Colonic mucosa (tissue), 4 donors: ENCODE results near the gene NRG3. TPM values are rescaled to one million over a fixed set of nuclear protein-coding genes. Genes with fewer than 3 reads are reported as not detected.

Source experiments
- DNase-seq: peaks from one replicate; pipeline ENCODE4 v3.0.0-alpha.2; 2020
- H3K27ac ChIP-seq: fragments of 200-600 bp; one replicate; pipeline ENCODE4 v1.8.0; 2021
- H3K27me3 ChIP-seq: fragments of 200-600 bp; one replicate; pipeline ENCODE4 v1.8.0; 2021
- H3K36me3 ChIP-seq: fragments of 200-600 bp; one replicate; pipeline ENCODE4 v1.8.0; 2021
- H3K4me1 ChIP-seq: fragments of 200-600 bp; one replicate; pipeline ENCODE4 v1.8.0; 2021; ENCODE audit warnings: mild to moderate bottlenecking
- H3K4me3 ChIP-seq: fragments of 200-600 bp; one replicate; pipeline ENCODE4 v1.8.0; 2021
- H3K9ac ChIP-seq, 2 donors: one replicate each; pipeline ENCODE4 v1.7.0; 2013; ENCODE audit warnings: control low read depth in 2 of 2, low read depth in 2 of 2, low read length in 2 of 2
- H3K9me3 ChIP-seq: fragments of 200-600 bp; one replicate; pipeline ENCODE4 v1.8.0; 2021
- intact Hi-C: fragments of 100-400 bp; cut with DNase I; formaldehyde crosslinking; loops from one replicate; pipeline ENCODE4 v1.14.1; 2022
- total RNA-seq, 2 donors: library from RNA; stranded (reverse); fragmentation: NEBNext Ultra II Directional in 1 of 2; extraction: Animal tissue kit (Norgen Biotek cat#: 25700) in 1 of 2; gene quantifications; one replicate each; pipeline ENCODE4 v1.2.1, GENCODE V29; 2021
- TF ChIP-seq, protein P1 (sequence below): fragments of 200-600 bp; IDR thresholded peaks from one replicate; pipeline ENCODE4 v1.8.0; 2022; ENCODE audit warnings: antibody characterized with exemption, mild to moderate bottlenecking
- donor health status: healthy.
- donor health status: DM: no; HTN: no; CAD: no.
- donor health status: DM: no; HTN: no; CAD: no.

The NRG3 gene
- total RNA-seq, 2 donors from 2014 or later: 0.24 TPM; not detected in 1

GRCh38 chr10:82908096-82908495 lies 1033.1 kb downstream of the NRG3 start:
- Histone ChIP-seq H3K4me3 (no peak overlapping the region), H3K27ac (no peak overlapping the region), H3K27me3 (no peaks in the 10 kb centered on the region), H3K9me3 (no peaks in the 10 kb centered on the region), H3K9ac (no peak overlapping the region), H3K36me3 (no peaks in the 10 kb centered on the region), H3K4me1 (no peaks in the 10 kb centered on the region)
- TF ChIP-seq, protein P1, sequence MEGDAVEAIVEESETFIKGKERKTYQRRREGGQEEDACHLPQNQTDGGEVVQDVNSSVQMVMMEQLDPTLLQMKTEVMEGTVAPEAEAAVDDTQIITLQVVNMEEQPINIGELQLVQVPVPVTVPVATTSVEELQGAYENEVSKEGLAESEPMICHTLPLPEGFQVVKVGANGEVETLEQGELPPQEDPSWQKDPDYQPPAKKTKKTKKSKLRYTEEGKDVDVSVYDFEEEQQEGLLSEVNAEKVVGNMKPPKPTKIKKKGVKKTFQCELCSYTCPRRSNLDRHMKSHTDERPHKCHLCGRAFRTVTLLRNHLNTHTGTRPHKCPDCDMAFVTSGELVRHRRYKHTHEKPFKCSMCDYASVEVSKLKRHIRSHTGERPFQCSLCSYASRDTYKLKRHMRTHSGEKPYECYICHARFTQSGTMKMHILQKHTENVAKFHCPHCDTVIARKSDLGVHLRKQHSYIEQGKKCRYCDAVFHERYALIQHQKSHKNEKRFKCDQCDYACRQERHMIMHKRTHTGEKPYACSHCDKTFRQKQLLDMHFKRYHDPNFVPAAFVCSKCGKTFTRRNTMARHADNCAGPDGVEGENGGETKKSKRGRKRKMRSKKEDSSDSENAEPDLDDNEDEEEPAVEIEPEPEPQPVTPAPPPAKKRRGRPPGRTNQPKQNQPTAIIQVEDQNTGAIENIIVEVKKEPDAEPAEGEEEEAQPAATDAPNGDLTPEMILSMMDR: no peak
- DNase-seq: no peak
- intact Hi-C loops: no loop called here

GRCh38 chr10:82908751-82909150 lies 1033.8 kb downstream of the NRG3 start:
- Histone ChIP-seq H3K27ac (no peak overlapping the region), H3K4me3 (no peak overlapping the region), H3K4me1 (no peaks in the 10 kb centered on the region), H3K36me3 (no peaks in the 10 kb centered on the region), H3K9me3 (no peaks in the 10 kb centered on the region), H3K27me3 (no peaks in the 10 kb centered on the region), H3K9ac (no peak overlapping the region)
- TF ChIP-seq, protein P1: no peak
- no peak for DNase-seq
- intact Hi-C loops: no loop called here

- no peak overlapping the region for H3K4me3 ChIP-seq
- DNase-seq: no peak
- H3K9me3 ChIP-seq: no peaks in the 10 kb centered on the region
- H3K9ac ChIP-seq: no peak overlapping the region
- no peaks in the 10 kb centered on the region for H3K27me3 ChIP-seq
- H3K27ac ChIP-seq: no peak overlapping the region
- no peaks in the 10 kb centered on the region for H3K36me3 ChIP-seq
- H3K4me1 ChIP-seq: no peaks in the 10 kb centered on the region
- intact Hi-C loops: no loop called here
- TF ChIP-seq, protein P1: no peak
Observed at GRCh38 chr10:82910301-82910700, 1035.3 kb downstream of the NRG3 start.

- Histone ChIP-seq H3K27ac (no peak overlapping the region), H3K27me3 (no peaks in the 10 kb centered on the region), H3K36me3 (no peaks in the 10 kb centered on the region), H3K9me3 (no peaks in the 10 kb centered on the region), H3K4me1 (no peaks in the 10 kb centered on the region), H3K9ac (no peak overlapping the region), H3K4me3 (no peak overlapping the region)
- TF ChIP-seq, protein P1: no peak
- DNase-seq: no peak
- intact Hi-C loops: no loop called here
Observed at GRCh38 chr10:82914655-82915136, 1039.7 kb downstream of the NRG3 start.

- Histone ChIP-seq H3K27ac (no peak overlapping the region), H3K4me3 (no peak overlapping the region), H3K4me1 (no peaks in the 10 kb centered on the region), H3K9ac (no peak overlapping the region), H3K9me3 (no peaks in the 10 kb centered on the region), H3K36me3 (no peaks in the 10 kb centered on the region), H3K27me3 (no peaks in the 10 kb centered on the region)
- TF ChIP-seq, protein P1: no peak
- DNase-seq: no peak
- intact Hi-C loops: no loop called here
Observed at GRCh38 chr10:82916941-82917340, 1041.9 kb downstream of the NRG3 start.
